ENCODE results near the gene UNK. TPM values are rescaled to one million over a fixed set of nuclear protein-coding genes. Genes with fewer than 3 reads are reported as not detected.
A peak's percentile ranks its signal among the peaks of the same experiment; 100 is the strongest.
"Not testable (repeated sequence)": the region's sequence is repeated elsewhere in the genome, so short reads cannot be mapped to it uniquely, and the experiment has no call there.

Gene UNK
- polyA plus RNA-seq, 12 donors, result 20.5 to 42.4 (median 26.6) TPM; not detected in 1

GRCh38 chr17:75847614-75848522 lies 63.3 kb downstream of the UNK start:
- DNase-seq, result no peak

- DNase-seq, result no peak
These were observed 64.1 kb downstream of the UNK start for GRCh38 chr17:75848523-75849278.

- no peak for DNase-seq
These were observed 64.7 kb downstream of the UNK start for GRCh38 chr17:75849279-75849646.

- DNase-seq, result no peak
These were observed 65.1 kb downstream of the UNK start for GRCh38 chr17:75849724-75850123.

- no peak for DNase-seq
These were observed 66.5 kb downstream of the UNK start for GRCh38 chr17:75850928-75851692.

GRCh38 chr17:75851693-75851991 lies 67.0 kb downstream of the UNK start:
- DNase-seq, result not testable (repeated sequence)

- DNase-seq, result no peak
These were observed 68.8 kb downstream of the UNK start for GRCh38 chr17:75853433-75853832.

- no peak for DNase-seq
These were observed 69.6 kb downstream of the UNK start for GRCh38 chr17:75854101-75854748.

GRCh38 chr17:75854881-75855309 lies 70.3 kb downstream of the UNK start:
- no peak for DNase-seq

- DNase-seq, result peak; percentile 100
These were observed 70.9 kb downstream of the UNK start, which contains the start of gene WBP2 for GRCh38 chr17:75855310-75856061. WBP2 (minus strand) TSS chr17:75855335; CDS start chr17:75855297, 38 bp downstream.

GRCh38 chr17:75856062-75856756 lies 71.6 kb downstream of the UNK start:
- no peak for DNase-seq

GRCh38 chr17:75859358-75859757 lies 74.8 kb downstream of the UNK start:
- DNase-seq, result not testable (repeated sequence)

- DNase-seq, result no peak
These were observed 77.3 kb downstream of the UNK start for GRCh38 chr17:75861927-75862317.

- peak; percentile 75 for DNase-seq
These were observed 79.9 kb downstream of the UNK start for GRCh38 chr17:75864448-75864871.

GRCh38 chr17:75864887-75865286 lies 80.3 kb downstream of the UNK start:
- DNase-seq, result not testable (repeated sequence)

GRCh38 chr17:75865404-75866188 lies 81.0 kb downstream of the UNK start:
- not testable (repeated sequence) for DNase-seq

GRCh38 chr17:75868730-75869281 lies 84.2 kb downstream of the UNK start:
- not testable (repeated sequence) for DNase-seq

- DNase-seq, result peak; percentile 54
These were observed 84.9 kb downstream of the UNK start for GRCh38 chr17:75869282-75870141.

Measured in muscle of arm (tissue), 12 donors.